Activated B cell treated with CpG ODN at 0.5 μM for 24 hours (primary cell): Measurements from ENCODE around the gene SLC16A13. TPM values are rescaled to one million over a fixed set of nuclear protein-coding genes. Genes with fewer than 3 reads are reported as not detected.

Experiments used
- ATAC-seq: fragments of 200-7000 bp; cut with Tn5 transposase; one replicate; pipeline ENCODE4 v1.10.0; 2021; ENCODE audit warnings: low read depth, mild to moderate bottlenecking, moderate library complexity
- CTCF ChIA-PET: fragments of 350-600 bp; sonication (Branson Sonifier 250); formaldehyde crosslinking; loops from one replicate; lab custom pipeline; 2021; ENCODE audit warnings: antibody characterized with exemption; lab: Charles Lee
- POLR2A ChIA-PET: fragments of 350-600 bp; sonication (Branson Sonifier 250); formaldehyde crosslinking; loops from one replicate; lab custom pipeline; 2021; ENCODE audit warnings: antibody characterized with exemption; lab: Charles Lee
- DNase-seq: peaks from one replicate; pipeline ENCODE4 v3.0.0; 2022
- H3K27ac Mint-ChIP-seq: one replicate; pipeline ENCODE4 v1.8.0; 2020; ENCODE audit warnings: mixed read lengths
- H3K27me3 Mint-ChIP-seq: one replicate; pipeline ENCODE4 v1.8.0; 2021; ENCODE audit warnings: mixed read lengths
- H3K36me3 Mint-ChIP-seq: one replicate; pipeline ENCODE4 v1.8.0; 2021; ENCODE audit warnings: low read depth, mixed read lengths
- H3K4me1 Mint-ChIP-seq: one replicate; pipeline ENCODE4 v1.8.0; 2021; ENCODE audit warnings: mixed read lengths
- H3K4me3 Mint-ChIP-seq: one replicate; pipeline ENCODE4 v1.8.0; 2020; ENCODE audit warnings: mild to moderate bottlenecking, mixed read lengths
- H3K9me3 Mint-ChIP-seq: one replicate; pipeline ENCODE4 v1.8.0; 2020; ENCODE audit warnings: mixed read lengths
- intact Hi-C: fragments of 100-400 bp; cut with micrococcal nuclease; formaldehyde crosslinking; loops from one replicate; pipeline ENCODE4 v1.15.1; 2024
- total RNA-seq: library from RNA; stranded (reverse); gene quantifications from 2 replicates; pipeline ENCODE4 v1.2.3, GENCODE V29; 2022
- TF ChIP-seq, protein P1 (sequence below): fragments of 200-600 bp; IDR thresholded peaks from one replicate; pipeline ENCODE4 v1.8.0; 2022; ENCODE audit warnings: antibody characterized with exemption, mild to moderate bottlenecking

The SLC16A13 gene
- total RNA-seq, 1 donor from 2014 or later = 11.8 TPM

DNA sequence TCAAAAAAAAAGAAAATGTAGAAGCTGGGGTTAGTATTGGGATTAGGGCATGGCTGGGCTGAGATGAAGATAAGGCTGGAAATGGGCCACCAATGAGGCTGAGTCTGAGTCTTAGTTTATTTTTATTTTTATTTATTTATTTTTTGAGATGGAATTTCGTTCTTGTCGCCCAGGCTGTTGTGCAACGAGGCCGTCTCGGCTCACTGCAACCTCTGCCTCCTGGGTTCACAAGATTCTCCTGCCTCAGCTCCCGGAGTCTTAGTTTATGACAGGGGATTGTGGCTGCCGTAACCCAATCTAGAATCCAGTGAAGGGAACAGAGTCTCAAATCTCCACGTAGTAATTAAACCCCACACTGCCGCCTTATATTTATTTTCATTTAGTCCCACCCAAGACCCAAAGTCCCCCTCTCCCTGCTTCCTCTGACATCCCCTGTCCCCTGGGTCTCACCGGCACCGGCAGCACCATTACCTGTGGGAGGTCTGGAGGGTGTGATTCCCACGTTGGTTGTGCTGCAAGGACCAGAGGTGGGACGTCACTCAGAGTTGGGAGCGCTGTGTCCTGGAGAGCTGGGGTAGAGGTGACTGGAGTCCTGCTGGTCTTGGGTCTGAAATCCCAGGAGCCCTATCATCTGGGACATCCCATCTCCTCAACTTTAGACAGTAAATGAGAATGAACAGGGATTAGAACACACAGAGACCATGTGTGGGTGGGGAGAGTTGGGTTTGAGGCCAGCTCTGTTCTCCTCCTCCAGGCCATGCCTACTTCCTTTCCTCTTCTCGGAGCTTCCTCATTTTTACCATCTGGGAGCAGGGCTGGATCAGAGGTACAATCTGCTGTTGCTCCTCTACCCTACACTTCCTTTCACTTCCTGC is 44.0 kb downstream of the SLC16A13 start, which contains the start of gene CLEC10A:
Gene CLEC10A (minus strand): TSS at position 671 of the 875 bp plus-strand sequence. CDS start 1,439 bp downstream, outside the sequence.
- Mint-ChIP-seq H3K27me3 (peaks cover 14% of the 10 kb centered on the region), H3K9me3 (no peaks in the 10 kb centered on the region), H3K27ac (no peak within 1 kb of the TSS), H3K4me1 (peaks cover 21% of the 10 kb centered on the region), H3K4me3 (no peak within 1 kb of the TSS), H3K36me3 (no peaks in the 10 kb centered on the region)
- intact Hi-C loops = no loop called here
- CTCF ChIA-PET = no interaction called here
- POLR2A ChIA-PET = no interaction called here
- no peak for ATAC-seq
- TF ChIP-seq, protein P1, sequence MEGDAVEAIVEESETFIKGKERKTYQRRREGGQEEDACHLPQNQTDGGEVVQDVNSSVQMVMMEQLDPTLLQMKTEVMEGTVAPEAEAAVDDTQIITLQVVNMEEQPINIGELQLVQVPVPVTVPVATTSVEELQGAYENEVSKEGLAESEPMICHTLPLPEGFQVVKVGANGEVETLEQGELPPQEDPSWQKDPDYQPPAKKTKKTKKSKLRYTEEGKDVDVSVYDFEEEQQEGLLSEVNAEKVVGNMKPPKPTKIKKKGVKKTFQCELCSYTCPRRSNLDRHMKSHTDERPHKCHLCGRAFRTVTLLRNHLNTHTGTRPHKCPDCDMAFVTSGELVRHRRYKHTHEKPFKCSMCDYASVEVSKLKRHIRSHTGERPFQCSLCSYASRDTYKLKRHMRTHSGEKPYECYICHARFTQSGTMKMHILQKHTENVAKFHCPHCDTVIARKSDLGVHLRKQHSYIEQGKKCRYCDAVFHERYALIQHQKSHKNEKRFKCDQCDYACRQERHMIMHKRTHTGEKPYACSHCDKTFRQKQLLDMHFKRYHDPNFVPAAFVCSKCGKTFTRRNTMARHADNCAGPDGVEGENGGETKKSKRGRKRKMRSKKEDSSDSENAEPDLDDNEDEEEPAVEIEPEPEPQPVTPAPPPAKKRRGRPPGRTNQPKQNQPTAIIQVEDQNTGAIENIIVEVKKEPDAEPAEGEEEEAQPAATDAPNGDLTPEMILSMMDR = no peak
- DNase-seq = no peak

DNA sequence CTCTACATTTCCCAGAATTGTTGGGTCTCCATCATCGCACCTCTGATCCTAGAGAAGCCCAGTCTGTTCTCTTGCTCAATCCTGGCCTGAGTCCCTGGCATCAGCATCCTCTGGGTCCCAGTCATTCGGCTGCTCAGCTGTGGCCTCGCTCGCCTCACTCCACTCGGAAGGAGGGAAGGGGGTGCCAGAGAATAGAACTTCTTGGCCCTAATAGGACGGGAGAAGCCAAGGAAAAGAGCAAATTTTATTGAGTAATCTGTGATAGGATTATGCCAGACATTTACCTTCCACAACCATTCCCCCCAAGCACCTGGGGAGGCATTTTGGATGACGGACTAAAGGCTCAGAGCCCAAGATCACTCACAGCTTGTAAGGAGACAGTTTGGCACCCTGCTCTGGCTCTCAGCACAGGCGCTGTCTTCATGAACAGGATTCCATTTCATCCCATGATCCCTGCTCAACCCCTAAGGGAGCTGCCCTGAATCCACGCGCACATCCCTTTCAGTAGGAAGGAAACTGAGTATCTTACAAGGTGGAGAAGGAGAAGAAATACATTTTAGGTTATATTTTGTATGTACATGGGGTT is 44.7 kb downstream of the SLC16A13 start:
- DNase-seq = no peak
- Mint-ChIP-seq H3K9me3 (no peaks in the 10 kb centered on the region), H3K36me3 (no peaks in the 10 kb centered on the region), H3K4me1 (peaks cover 21% of the 10 kb centered on the region), H3K4me3 (no peak overlapping the region), H3K27ac (no peak overlapping the region), H3K27me3 (peaks cover 14% of the 10 kb centered on the region)
- ChIA-PET CTCF (no interaction called here), POLR2A (interaction anchor here (0.6 kb wide), 1 partner anchor 22 kb away, joined by 3 read pairs; no protein-coding TSS in a partner anchor)
- intact Hi-C loops = no loop called here
- ATAC-seq = no peak
- TF ChIP-seq, protein P1 = no peak

DNA sequence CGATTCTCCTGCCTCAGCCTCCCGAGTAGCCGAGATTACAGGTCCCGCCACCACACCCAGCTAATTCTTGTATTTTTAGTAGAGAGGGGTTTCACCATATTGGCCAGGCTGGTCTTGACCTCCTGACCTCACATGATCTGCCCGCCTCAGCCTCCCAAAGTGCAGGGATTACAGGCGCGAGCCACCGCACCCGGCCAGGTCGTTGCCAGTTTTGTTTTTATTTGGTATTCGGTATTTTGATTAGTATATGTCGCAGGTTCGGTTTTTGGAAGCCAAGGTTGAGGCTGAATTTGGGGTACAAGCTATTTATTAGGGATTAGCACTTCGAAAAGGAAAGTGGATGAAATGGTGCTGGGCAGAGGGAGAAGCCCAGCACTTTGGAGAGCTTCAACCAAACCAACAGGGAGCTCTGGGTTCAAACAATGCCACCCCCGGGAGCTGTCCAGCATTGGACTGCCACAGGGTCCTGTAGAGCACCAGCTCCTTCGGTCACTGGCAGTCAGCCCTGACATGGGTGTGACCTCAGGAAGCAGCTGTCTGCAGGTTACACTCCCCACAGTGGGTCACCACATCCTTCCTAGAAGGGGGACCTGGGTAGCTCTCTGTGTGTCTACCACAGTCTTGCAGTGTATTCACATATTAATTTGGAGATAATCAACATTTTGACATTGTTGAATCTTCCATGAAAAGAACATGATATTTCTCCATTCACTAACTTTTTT is 45.7 kb downstream of the SLC16A13 start:
- no peak for DNase-seq
- TF ChIP-seq, protein P1 = no peak
- ChIA-PET CTCF (interaction anchor here (0.6 kb wide), 1 partner anchor 36 kb away, joined by 3 read pairs; no protein-coding TSS in a partner anchor), POLR2A (interaction anchor here (0.6 kb wide), 1 partner anchor 21 kb away, joined by 3 read pairs; no protein-coding TSS in a partner anchor)
- peaks cover 18% of the 10 kb centered on the region for H3K27me3 Mint-ChIP-seq
- H3K27ac Mint-ChIP-seq = no peak overlapping the region
- no peak overlapping the region for H3K4me3 Mint-ChIP-seq
- H3K9me3 Mint-ChIP-seq = no peaks in the 10 kb centered on the region
- H3K4me1 Mint-ChIP-seq = peaks cover 21% of the 10 kb centered on the region
- intact Hi-C loops = no loop called here
- no peaks in the 10 kb centered on the region for H3K36me3 Mint-ChIP-seq
- no peak for ATAC-seq

DNA sequence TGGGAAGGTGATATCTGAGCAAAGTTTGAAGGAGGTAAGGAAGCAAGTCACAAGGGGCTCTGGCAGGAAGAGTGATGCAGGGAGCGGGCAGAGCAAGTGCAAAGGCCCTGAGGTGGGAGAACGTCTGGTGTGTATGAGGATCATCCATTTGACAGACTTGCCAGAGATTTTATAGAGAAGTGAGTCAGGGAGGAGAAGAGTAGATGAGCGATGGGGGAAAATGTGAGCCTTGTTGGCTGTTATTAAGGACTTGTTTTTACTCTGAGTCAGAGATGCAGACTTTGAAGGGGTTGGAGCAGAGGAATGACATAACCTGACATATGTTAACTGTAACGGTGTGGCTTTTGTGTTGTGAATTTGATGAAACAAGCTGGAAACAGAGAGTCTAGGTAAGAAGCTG is 47.8 kb downstream of the SLC16A13 start:
- TF ChIP-seq, protein P1 = no peak
- Mint-ChIP-seq H3K9me3 (no peaks in the 10 kb centered on the region), H3K36me3 (no peaks in the 10 kb centered on the region), H3K27me3 (peaks cover 25% of the 10 kb centered on the region), H3K27ac (no peak overlapping the region), H3K4me1 (peaks cover 21% of the 10 kb centered on the region), H3K4me3 (no peak overlapping the region)
- CTCF ChIA-PET = no interaction called here
- POLR2A ChIA-PET = no interaction called here
- DNase-seq = no peak
- intact Hi-C loops = no loop called here
- no peak for ATAC-seq
